GM18519 (cell line): ENCODE results near the gene RAMAC.
"Not testable (repeated sequence)": the region's sequence is repeated elsewhere in the genome, so short reads cannot be mapped to it uniquely, and the experiment has no call there.

Experiments
- ATAC-seq: cut with Tn5 transposase; IDR thresholded peaks from one replicate; pipeline ENCODE4 v1.9.1; 2021; ENCODE audit warnings: mild to moderate bottlenecking, moderate library complexity; ENCODE audit not compliant: unreplicated experiment, low FRiP score

RAMAC gene

GRCh38 chr15:82966671-82967071 is 19.3 kb upstream of the RAMAC start:
- peak; percentile 62 for ATAC-seq

- no peak for ATAC-seq
These were observed 17.9 kb upstream of the RAMAC start for GRCh38 chr15:82968066-82968465.

- no peak for ATAC-seq
These were observed 16.7 kb upstream of the RAMAC start for GRCh38 chr15:82969353-82969752.

GRCh38 chr15:82970078-82970686 is 15.8 kb upstream of the RAMAC start:
- ATAC-seq, result no peak

GRCh38 chr15:82970696-82971095 is 15.3 kb upstream of the RAMAC start:
- ATAC-seq, result no peak

GRCh38 chr15:82971218-82971984 is 14.6 kb upstream of the RAMAC start:
- ATAC-seq, result no peak

GRCh38 chr15:82972990-82973389 is 13.0 kb upstream of the RAMAC start:
- ATAC-seq, result no peak

GRCh38 chr15:82977076-82977475 is 8.9 kb upstream of the RAMAC start:
- ATAC-seq, result no peak

GRCh38 chr15:82978438-82978837 is 7.6 kb upstream of the RAMAC start:
- no peak for ATAC-seq

- ATAC-seq, result no peak
These were observed 6.3 kb upstream of the RAMAC start for GRCh38 chr15:82979726-82980125.

GRCh38 chr15:82980981-82981380 is 5.0 kb upstream of the RAMAC start:
- ATAC-seq, result no peak

- no peak for ATAC-seq
These were observed 401 bp downstream of the RAMAC start for GRCh38 chr15:82986442-82986780.

GRCh38 chr15:82992436-82992998 is 6.5 kb downstream of the RAMAC start:
- no peak for ATAC-seq

GRCh38 chr15:82993144-82993543 is 7.1 kb downstream of the RAMAC start:
- no peak for ATAC-seq

- no peak for ATAC-seq
These were observed 9.1 kb downstream of the RAMAC start for GRCh38 chr15:82995076-82995475.

- ATAC-seq, result no peak
These were observed 9.9 kb downstream of the RAMAC start for GRCh38 chr15:82995938-82996337.

GRCh38 chr15:82999426-82999825 is 13.4 kb downstream of the RAMAC start:
- no peak for ATAC-seq

GRCh38 chr15:82999905-83000671 is 14.1 kb downstream of the RAMAC start:
- peak; percentile 67 for ATAC-seq

- not testable (repeated sequence) for ATAC-seq
These were observed 14.6 kb downstream of the RAMAC start for GRCh38 chr15:83000672-83001031.

GRCh38 chr15:83010709-83011270 is 24.8 kb downstream of the RAMAC start:
- ATAC-seq, result peak; percentile 49
